AG20443 (cell line): Measurements from ENCODE around the gene EPHB2.
A peak's percentile ranks its signal among the peaks of the same experiment; 100 is the strongest.
"Not testable (repeated sequence)": the region's sequence is repeated elsewhere in the genome, so short reads cannot be mapped to it uniquely, and the experiment has no call there.

Experiments
- DNase-seq: peaks from one replicate; pipeline ENCODE4 v3.0.0; 2012; ENCODE audit warnings: low spot score, mixed read lengths

The EPHB2 gene

GRCh38 chr1:22710701-22711049, at the start of gene EPHB2:
EPHB2 (plus strand) TSS chr1:22710839; CDS start chr1:22710983, 144 bp downstream.
- peak; percentile 93 for DNase-seq

- no peak for DNase-seq
These were observed 48.8 kb upstream of the EPHB2 start for GRCh38 chr1:22661880-22662279.

- DNase-seq: no peak
These were observed 48.3 kb upstream of the EPHB2 start for GRCh38 chr1:22662318-22662717.

GRCh38 chr1:22662986-22663408, 47.6 kb upstream of the EPHB2 start:
- DNase-seq: no peak

GRCh38 chr1:22665752-22666151, 44.9 kb upstream of the EPHB2 start:
- peak; percentile 62 for DNase-seq

GRCh38 chr1:22666412-22666811, 44.2 kb upstream of the EPHB2 start:
- DNase-seq: no peak

GRCh38 chr1:22668840-22669239, 41.8 kb upstream of the EPHB2 start:
- not testable (repeated sequence) for DNase-seq

- DNase-seq: no peak
These were observed 40.2 kb upstream of the EPHB2 start for GRCh38 chr1:22670352-22670975.

GRCh38 chr1:22671999-22672398, 38.6 kb upstream of the EPHB2 start:
- DNase-seq: no peak

- DNase-seq: peak; percentile 75
These were observed 36.9 kb upstream of the EPHB2 start for GRCh38 chr1:22673486-22674409.

GRCh38 chr1:22674410-22674749, 36.3 kb upstream of the EPHB2 start:
- DNase-seq: no peak

GRCh38 chr1:22676151-22676550, 34.5 kb upstream of the EPHB2 start:
- DNase-seq: not testable (repeated sequence)

GRCh38 chr1:22676916-22677583, 33.6 kb upstream of the EPHB2 start:
- no peak for DNase-seq

GRCh38 chr1:22677931-22678896, 32.4 kb upstream of the EPHB2 start:
- no peak for DNase-seq

GRCh38 chr1:22680726-22681125, 29.9 kb upstream of the EPHB2 start:
- no peak for DNase-seq

GRCh38 chr1:22681556-22682276, 28.9 kb upstream of the EPHB2 start:
- no peak for DNase-seq

GRCh38 chr1:22683547-22683946, 27.1 kb upstream of the EPHB2 start:
- no peak for DNase-seq

- DNase-seq: no peak
These were observed 25.0 kb upstream of the EPHB2 start for GRCh38 chr1:22685591-22686059.

GRCh38 chr1:22687191-22687590, 23.4 kb upstream of the EPHB2 start:
- no peak for DNase-seq

- no peak for DNase-seq
These were observed 22.2 kb upstream of the EPHB2 start for GRCh38 chr1:22688466-22688865.

- peak; percentile 94 for DNase-seq
These were observed 21.1 kb upstream of the EPHB2 start for GRCh38 chr1:22689505-22689904.
